PFSK-1 (cell line): ENCODE results near the gene TOB2.

Source experiments
- POLR2AphosphoS5 ChIP-seq: IDR thresholded peaks from 2 replicates; pipeline ENCODE4 v1.6.1; 2012; ENCODE audit warnings: low read depth, mild to moderate bottlenecking, control low read depth, low read length, moderate library complexity
- TAF1 ChIP-seq: IDR thresholded peaks from 2 replicates; pipeline ENCODE4 v1.6.1; 2012; ENCODE audit warnings: low read length, control low read depth, borderline replicate concordance; ENCODE audit not compliant: insufficient read depth
- TF ChIP-seq, protein P1 (sequence below), 2 experiments: IDR thresholded peaks; 2 replicates each; pipeline versions ENCODE4 v1.6.1 to v1.8.0; 2011 to 2012; ENCODE audit warnings: low read depth in 2 of 2, low read length in 2 of 2, control low read depth in 1 of 2, inconsistent platforms in 1 of 2, mild to moderate bottlenecking in 1 of 2, moderate library complexity in 1 of 2; ENCODE audit not compliant: insufficient read depth in 1 of 2

DNA sequence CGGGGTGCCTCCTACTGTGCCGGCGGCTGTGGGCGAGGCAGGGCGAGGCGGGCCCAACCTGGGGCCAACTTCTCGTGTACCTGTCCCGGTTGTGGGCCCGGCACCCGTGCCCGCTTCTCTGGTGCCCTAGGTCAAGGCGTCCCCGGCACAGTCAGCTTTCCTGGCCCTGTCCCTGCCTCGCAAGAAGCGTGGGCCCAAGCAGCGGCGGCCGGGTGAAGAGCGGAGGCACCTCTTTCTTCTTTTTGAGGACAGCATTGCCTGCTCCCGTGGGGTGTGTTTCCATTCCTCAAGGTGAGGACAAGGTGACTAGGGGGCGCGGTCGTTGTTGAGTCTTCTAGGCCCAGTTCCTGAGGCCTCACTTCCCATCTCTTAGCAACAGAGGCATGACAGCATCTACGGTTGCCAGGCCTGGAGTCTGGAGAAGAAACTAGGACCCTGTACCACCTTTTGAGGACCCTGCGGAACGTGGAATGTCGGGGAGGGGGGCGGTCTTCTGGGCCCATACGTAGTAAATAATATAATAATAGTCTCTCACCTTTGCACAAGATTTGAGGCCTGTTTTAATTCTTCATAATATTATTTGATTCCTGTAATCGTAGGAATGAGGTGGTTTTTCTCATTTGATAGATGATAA, 22.7 kb upstream of the TOB2 start:
- TF ChIP-seq POLR2AphosphoS5 (no peak), TAF1 (no peak; the same call in 1 of the 2 replicates)
- TF ChIP-seq, protein P1, sequence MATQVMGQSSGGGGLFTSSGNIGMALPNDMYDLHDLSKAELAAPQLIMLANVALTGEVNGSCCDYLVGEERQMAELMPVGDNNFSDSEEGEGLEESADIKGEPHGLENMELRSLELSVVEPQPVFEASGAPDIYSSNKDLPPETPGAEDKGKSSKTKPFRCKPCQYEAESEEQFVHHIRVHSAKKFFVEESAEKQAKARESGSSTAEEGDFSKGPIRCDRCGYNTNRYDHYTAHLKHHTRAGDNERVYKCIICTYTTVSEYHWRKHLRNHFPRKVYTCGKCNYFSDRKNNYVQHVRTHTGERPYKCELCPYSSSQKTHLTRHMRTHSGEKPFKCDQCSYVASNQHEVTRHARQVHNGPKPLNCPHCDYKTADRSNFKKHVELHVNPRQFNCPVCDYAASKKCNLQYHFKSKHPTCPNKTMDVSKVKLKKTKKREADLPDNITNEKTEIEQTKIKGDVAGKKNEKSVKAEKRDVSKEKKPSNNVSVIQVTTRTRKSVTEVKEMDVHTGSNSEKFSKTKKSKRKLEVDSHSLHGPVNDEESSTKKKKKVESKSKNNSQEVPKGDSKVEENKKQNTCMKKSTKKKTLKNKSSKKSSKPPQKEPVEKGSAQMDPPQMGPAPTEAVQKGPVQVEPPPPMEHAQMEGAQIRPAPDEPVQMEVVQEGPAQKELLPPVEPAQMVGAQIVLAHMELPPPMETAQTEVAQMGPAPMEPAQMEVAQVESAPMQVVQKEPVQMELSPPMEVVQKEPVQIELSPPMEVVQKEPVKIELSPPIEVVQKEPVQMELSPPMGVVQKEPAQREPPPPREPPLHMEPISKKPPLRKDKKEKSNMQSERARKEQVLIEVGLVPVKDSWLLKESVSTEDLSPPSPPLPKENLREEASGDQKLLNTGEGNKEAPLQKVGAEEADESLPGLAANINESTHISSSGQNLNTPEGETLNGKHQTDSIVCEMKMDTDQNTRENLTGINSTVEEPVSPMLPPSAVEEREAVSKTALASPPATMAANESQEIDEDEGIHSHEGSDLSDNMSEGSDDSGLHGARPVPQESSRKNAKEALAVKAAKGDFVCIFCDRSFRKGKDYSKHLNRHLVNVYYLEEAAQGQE (IDR thresholded peaks at IDR 0.05; ENCODE audit: insufficient read depth in 1 of 2, low read depth in 2 of 2, low read length in 2 of 2) = no peak
